ENCODE data around the gene LRRC25.

LRRC25 gene

GRCh38 chr19:18424890-18425514, 27.6 kb upstream of the LRRC25 start:
- no peak for ATAC-seq (replicated peaks; ENCODE audit: extremely low read depth, poor library complexity, severe bottlenecking)
- Mint-ChIP-seq H3K36me3 (ENCODE audit: insufficient read depth) (peaks cover 24% of the 10 kb centered on the region), H3K27me3 (no peaks in the 10 kb centered on the region), H3K4me1 (peaks cover 60% of the 10 kb centered on the region), H3K4me3 (no peak overlapping the region), H3K9me3 (no peaks in the 10 kb centered on the region), H3K27ac (ENCODE audit: low read depth) (peak overlapping the region; percentile 85)
- no peak for DNase-seq (ENCODE audit: low spot score in 2 of 2)

- Mint-ChIP-seq H3K27ac (ENCODE audit: low read depth) (peak overlapping the region; percentile 85), H3K4me3 (peak overlapping the region; percentile 83), H3K4me1 (peaks cover 61% of the 10 kb centered on the region), H3K27me3 (no peaks in the 10 kb centered on the region), H3K9me3 (no peaks in the 10 kb centered on the region), H3K36me3 (ENCODE audit: insufficient read depth) (peaks cover 24% of the 10 kb centered on the region)
- DNase-seq (ENCODE audit: low spot score in 2 of 2) (no peak), ATAC-seq (replicated peaks; ENCODE audit: extremely low read depth, poor library complexity, severe bottlenecking) (no peak)
These were observed 26.9 kb upstream of the LRRC25 start for GRCh38 chr19:18424122-18424889.

- peaks cover 28% of the 10 kb centered on the region for H3K36me3 Mint-ChIP-seq (ENCODE audit: insufficient read depth)
- no peaks in the 10 kb centered on the region for H3K9me3 Mint-ChIP-seq
- no peak for ATAC-seq (replicated peaks; ENCODE audit: extremely low read depth, poor library complexity, severe bottlenecking)
- peak overlapping the region; percentile 85 for H3K27ac Mint-ChIP-seq (ENCODE audit: low read depth)
- peak overlapping the region; percentile 83 for H3K4me3 Mint-ChIP-seq
- H3K4me1 Mint-ChIP-seq = peaks cover 67% of the 10 kb centered on the region
- DNase-seq (ENCODE audit: low spot score in 2 of 2) = no peak
- H3K27me3 Mint-ChIP-seq = no peaks in the 10 kb centered on the region
These were observed 26.0 kb upstream of the LRRC25 start for GRCh38 chr19:18423258-18424020.

GRCh38 chr19:18422530-18423191, 25.2 kb upstream of the LRRC25 start:
- peaks cover 33% of the 10 kb centered on the region for H3K36me3 Mint-ChIP-seq (ENCODE audit: insufficient read depth)
- no peak for DNase-seq (ENCODE audit: low spot score in 2 of 2)
- H3K27me3 Mint-ChIP-seq = no peaks in the 10 kb centered on the region
- no peaks in the 10 kb centered on the region for H3K9me3 Mint-ChIP-seq
- H3K4me3 Mint-ChIP-seq = peak overlapping the region; percentile 83
- ATAC-seq (replicated peaks; ENCODE audit: extremely low read depth, poor library complexity, severe bottlenecking) = peak; percentile 17
- peaks cover 74% of the 10 kb centered on the region for H3K4me1 Mint-ChIP-seq
- peak overlapping the region; percentile 85 for H3K27ac Mint-ChIP-seq (ENCODE audit: low read depth)

GRCh38 chr19:18421371-18421959, 24.0 kb upstream of the LRRC25 start:
- Mint-ChIP-seq H3K4me3 (peak overlapping the region; percentile 83), H3K36me3 (ENCODE audit: insufficient read depth) (peaks cover 35% of the 10 kb centered on the region)

GRCh38 chr19:18420930-18421329, 23.5 kb upstream of the LRRC25 start:
- H3K27ac Mint-ChIP-seq (ENCODE audit: low read depth) = peak overlapping the region; percentile 85
- no peaks in the 10 kb centered on the region for H3K9me3 Mint-ChIP-seq
- peaks cover 30% of the 10 kb centered on the region for H3K36me3 Mint-ChIP-seq (ENCODE audit: insufficient read depth)
- ATAC-seq (replicated peaks; ENCODE audit: extremely low read depth, poor library complexity, severe bottlenecking) = no peak
- peak overlapping the region; percentile 83 for H3K4me3 Mint-ChIP-seq
- peaks cover 84% of the 10 kb centered on the region for H3K4me1 Mint-ChIP-seq
- no peak for DNase-seq (ENCODE audit: low spot score in 2 of 2)
- no peaks in the 10 kb centered on the region for H3K27me3 Mint-ChIP-seq

More at GRCh38 chr19:18421371-18421959, 24.0 kb upstream of the LRRC25 start:
- Mint-ChIP-seq H3K9me3 (no peaks in the 10 kb centered on the region), H3K27me3 (no peaks in the 10 kb centered on the region), H3K27ac (ENCODE audit: low read depth) (peak overlapping the region; percentile 85), H3K4me1 (peaks cover 83% of the 10 kb centered on the region)
- DNase-seq (ENCODE audit: low spot score in 2 of 2) = no peak
- no peak for ATAC-seq (replicated peaks; ENCODE audit: extremely low read depth, poor library complexity, severe bottlenecking)

GRCh38 chr19:18419699-18420460, 22.5 kb upstream of the LRRC25 start:
- H3K27ac Mint-ChIP-seq (ENCODE audit: low read depth) = peak overlapping the region; percentile 85
- H3K27me3 Mint-ChIP-seq = no peaks in the 10 kb centered on the region
- H3K4me1 Mint-ChIP-seq = peaks cover 76% of the 10 kb centered on the region
- peaks cover 28% of the 10 kb centered on the region for H3K36me3 Mint-ChIP-seq (ENCODE audit: insufficient read depth)
- H3K4me3 Mint-ChIP-seq = peak overlapping the region; percentile 83
- DNase-seq (ENCODE audit: low spot score in 2 of 2) = no peak
- no peaks in the 10 kb centered on the region for H3K9me3 Mint-ChIP-seq
- ATAC-seq (replicated peaks; ENCODE audit: extremely low read depth, poor library complexity, severe bottlenecking) = peak; percentile 38

GRCh38 chr19:18419195-18419698, 21.8 kb upstream of the LRRC25 start, which contains the start of gene SSBP4:
Gene SSBP4, plus strand, starts transcription at chr19:18419398. Its CDS starts 251 bp downstream, at chr19:18419649.
- peak within 1 kb of the TSS; percentile 94 for H3K27ac Mint-ChIP-seq (ENCODE audit: low read depth)
- peaks cover 28% of the 10 kb centered on the region for H3K36me3 Mint-ChIP-seq (ENCODE audit: insufficient read depth)
- DNase-seq (ENCODE audit: low spot score in 2 of 2) (peak in 1 of 2 donors; percentile 56), ATAC-seq (replicated peaks; ENCODE audit: extremely low read depth, poor library complexity, severe bottlenecking) (peak; percentile 49)
- peaks cover 77% of the 10 kb centered on the region for H3K4me1 Mint-ChIP-seq
- peak within 1 kb of the TSS; percentile 83 for H3K4me3 Mint-ChIP-seq
- H3K9me3 Mint-ChIP-seq = no peaks in the 10 kb centered on the region
- H3K27me3 Mint-ChIP-seq = no peaks in the 10 kb centered on the region

- H3K36me3 Mint-ChIP-seq (ENCODE audit: insufficient read depth) = peaks cover 28% of the 10 kb centered on the region
- H3K9me3 Mint-ChIP-seq = no peaks in the 10 kb centered on the region
- peak in 1 of 2 donors; percentile 48 for DNase-seq (ENCODE audit: low spot score in 2 of 2)
- no peaks in the 10 kb centered on the region for H3K27me3 Mint-ChIP-seq
- ATAC-seq (replicated peaks; ENCODE audit: extremely low read depth, poor library complexity, severe bottlenecking) = peak; percentile 37
- H3K4me3 Mint-ChIP-seq = peak overlapping the region; percentile 83
- H3K4me1 Mint-ChIP-seq = peaks cover 75% of the 10 kb centered on the region
- peak overlapping the region; percentile 94 for H3K27ac Mint-ChIP-seq (ENCODE audit: low read depth)
These were observed 21.2 kb upstream of the LRRC25 start for GRCh38 chr19:18418483-18419194.

GRCh38 chr19:18418029-18418482, 20.6 kb upstream of the LRRC25 start:
- no peaks in the 10 kb centered on the region for H3K9me3 Mint-ChIP-seq
- no peak for ATAC-seq (replicated peaks; ENCODE audit: extremely low read depth, poor library complexity, severe bottlenecking)
- H3K36me3 Mint-ChIP-seq (ENCODE audit: insufficient read depth) = peaks cover 26% of the 10 kb centered on the region
- H3K27me3 Mint-ChIP-seq = no peaks in the 10 kb centered on the region
- DNase-seq (ENCODE audit: low spot score in 2 of 2) = no peak
- H3K27ac Mint-ChIP-seq (ENCODE audit: low read depth) = peak overlapping the region; percentile 94
- peaks cover 69% of the 10 kb centered on the region for H3K4me1 Mint-ChIP-seq
- H3K4me3 Mint-ChIP-seq = peak overlapping the region; percentile 83

Measured in central memory CD8-positive, alpha-beta T cell (primary cell).